HG03520 (cell line): Measurements from ENCODE around the gene GPR42.

Experiments
- ATAC-seq: cut with Tn5 transposase; IDR thresholded peaks from one replicate; pipeline ENCODE4 v1.9.1; 2021; ENCODE audit warnings: mild to moderate bottlenecking, moderate library complexity; ENCODE audit not compliant: unreplicated experiment

Gene GPR42

GRCh38 chr19:35417713-35418534 is 47.1 kb downstream of the GPR42 start:
- no peak for ATAC-seq

GRCh38 chr19:35419046-35419445 is 48.2 kb downstream of the GPR42 start:
- no peak for ATAC-seq

DNA sequence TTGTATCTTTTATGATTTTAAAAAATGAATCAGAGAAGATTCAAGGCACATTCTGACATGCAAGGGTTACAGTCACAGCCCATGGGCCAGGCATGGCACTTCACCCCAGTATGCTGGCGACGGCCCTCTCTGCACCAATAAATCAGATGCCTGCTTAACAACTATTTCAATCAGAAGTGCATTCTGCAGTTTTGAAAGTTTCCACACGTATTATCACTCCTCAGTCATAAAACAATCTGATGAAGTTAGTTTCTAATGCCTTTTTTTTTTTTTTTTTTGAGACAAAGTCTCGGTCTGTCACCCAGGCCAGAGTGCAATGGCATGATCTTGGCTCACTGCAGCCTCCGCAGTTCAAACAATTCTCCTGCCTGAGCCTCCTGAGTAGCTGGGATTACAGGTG is 48.9 kb downstream of the GPR42 start:
- no peak for ATAC-seq

DNA sequence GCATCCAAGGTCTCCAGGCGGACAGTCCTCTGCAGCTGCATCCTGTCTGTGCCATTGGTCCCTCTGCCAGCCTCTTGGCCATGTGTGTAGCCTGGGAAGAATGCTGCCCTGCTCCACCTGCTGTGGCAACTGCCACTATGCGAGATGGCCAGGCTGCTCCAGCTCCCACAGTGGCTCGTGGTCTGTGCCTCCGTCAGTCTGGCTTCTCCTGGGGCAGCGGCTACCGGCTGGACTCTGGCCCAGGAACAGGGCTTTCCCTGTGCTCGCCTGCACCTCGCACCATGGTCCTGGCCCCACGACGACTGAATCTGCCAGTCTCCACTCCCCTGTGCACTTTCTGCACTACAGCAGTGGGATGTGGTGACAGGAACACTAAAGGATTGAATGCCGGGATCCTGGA is 50.5 kb downstream of the GPR42 start:
- no peak for ATAC-seq
